ENCODE data around the gene MFN2. TPM values are rescaled to one million over a fixed set of nuclear protein-coding genes. Genes with fewer than 3 reads are reported as not detected.

MFN2 gene
- total and polyA plus RNA-seq, 4 donors: 17.2 to 87.8 (median 43.2) TPM

- no peak for DNase-seq (ENCODE audit: low spot score)
- Histone ChIP-seq H3K4me1 (ENCODE audit: control insufficient read depth in 4 of 4, insufficient read depth in 4 of 4, low read length in 3 of 4) (peaks cover 0 to 4% (median 1%) of the 10 kb centered on the region in 4 donors), H3K27ac (ENCODE audit: low read depth in 1 of 2, low read length in 2 of 2) (no peak overlapping the region), H3K36me3 (ENCODE audit: control insufficient read depth in 4 of 4, insufficient read depth in 3 of 4, low read depth in 1 of 4, low read length in 3 of 4) (no peaks in the 10 kb centered on the region), H3K9ac (ENCODE audit: low read depth in 1 of 2, low read length in 2 of 2) (no peak overlapping the region), H3K27me3 (ENCODE audit: control insufficient read depth in 4 of 4, insufficient read depth in 4 of 4, low read length in 3 of 4) (no peaks in the 10 kb centered on the region), H3K4me3 (ENCODE audit: low read depth in 1 of 3, low read length in 3 of 3) (no peak overlapping the region), H3K9me3 (ENCODE audit: control insufficient read depth in 4 of 4, low read length in 3 of 4) (no peaks in the 10 kb centered on the region)
- no peak for TF ChIP-seq FOXA2 (IDR thresholded peaks at IDR 0.05)
- no peak for TF ChIP-seq CTCF (IDR thresholded peaks at IDR 0.05; ENCODE audit: low read depth, low read length, missing input control)
- no peak for TF ChIP-seq RAD21 (IDR thresholded peaks at IDR 0.05)
- TF ChIP-seq RXRA (IDR thresholded peaks at IDR 0.05): no peak
- TF ChIP-seq EGR1 (IDR thresholded peaks at IDR 0.05; ENCODE audit: low read depth in 2 of 2): no peak
- no peak for TF ChIP-seq MAX (IDR thresholded peaks at IDR 0.05)
- TF ChIP-seq JUND (IDR thresholded peaks at IDR 0.05): no peak
- TF ChIP-seq HNF4G (IDR thresholded peaks at IDR 0.05): no peak
- no peak for TF ChIP-seq GABPA (IDR thresholded peaks at IDR 0.05 in 1 of 2, conservative IDR thresholded peaks at IDR 0.05 in 1 of 2)
- TF ChIP-seq TAF1 (conservative IDR thresholded peaks at IDR 0.05): no peak
- TF ChIP-seq, protein P1, sequence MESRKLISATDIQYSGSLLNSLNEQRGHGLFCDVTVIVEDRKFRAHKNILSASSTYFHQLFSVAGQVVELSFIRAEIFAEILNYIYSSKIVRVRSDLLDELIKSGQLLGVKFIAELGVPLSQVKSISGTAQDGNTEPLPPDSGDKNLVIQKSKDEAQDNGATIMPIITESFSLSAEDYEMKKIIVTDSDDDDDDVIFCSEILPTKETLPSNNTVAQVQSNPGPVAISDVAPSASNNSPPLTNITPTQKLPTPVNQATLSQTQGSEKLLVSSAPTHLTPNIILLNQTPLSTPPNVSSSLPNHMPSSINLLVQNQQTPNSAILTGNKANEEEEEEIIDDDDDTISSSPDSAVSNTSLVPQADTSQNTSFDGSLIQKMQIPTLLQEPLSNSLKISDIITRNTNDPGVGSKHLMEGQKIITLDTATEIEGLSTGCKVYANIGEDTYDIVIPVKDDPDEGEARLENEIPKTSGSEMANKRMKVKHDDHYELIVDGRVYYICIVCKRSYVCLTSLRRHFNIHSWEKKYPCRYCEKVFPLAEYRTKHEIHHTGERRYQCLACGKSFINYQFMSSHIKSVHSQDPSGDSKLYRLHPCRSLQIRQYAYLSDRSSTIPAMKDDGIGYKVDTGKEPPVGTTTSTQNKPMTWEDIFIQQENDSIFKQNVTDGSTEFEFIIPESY (IDR thresholded peaks at IDR 0.05): no peak
- TF ChIP-seq ATF3 (IDR thresholded peaks at IDR 0.05): no peak
- TF ChIP-seq, protein P2, sequence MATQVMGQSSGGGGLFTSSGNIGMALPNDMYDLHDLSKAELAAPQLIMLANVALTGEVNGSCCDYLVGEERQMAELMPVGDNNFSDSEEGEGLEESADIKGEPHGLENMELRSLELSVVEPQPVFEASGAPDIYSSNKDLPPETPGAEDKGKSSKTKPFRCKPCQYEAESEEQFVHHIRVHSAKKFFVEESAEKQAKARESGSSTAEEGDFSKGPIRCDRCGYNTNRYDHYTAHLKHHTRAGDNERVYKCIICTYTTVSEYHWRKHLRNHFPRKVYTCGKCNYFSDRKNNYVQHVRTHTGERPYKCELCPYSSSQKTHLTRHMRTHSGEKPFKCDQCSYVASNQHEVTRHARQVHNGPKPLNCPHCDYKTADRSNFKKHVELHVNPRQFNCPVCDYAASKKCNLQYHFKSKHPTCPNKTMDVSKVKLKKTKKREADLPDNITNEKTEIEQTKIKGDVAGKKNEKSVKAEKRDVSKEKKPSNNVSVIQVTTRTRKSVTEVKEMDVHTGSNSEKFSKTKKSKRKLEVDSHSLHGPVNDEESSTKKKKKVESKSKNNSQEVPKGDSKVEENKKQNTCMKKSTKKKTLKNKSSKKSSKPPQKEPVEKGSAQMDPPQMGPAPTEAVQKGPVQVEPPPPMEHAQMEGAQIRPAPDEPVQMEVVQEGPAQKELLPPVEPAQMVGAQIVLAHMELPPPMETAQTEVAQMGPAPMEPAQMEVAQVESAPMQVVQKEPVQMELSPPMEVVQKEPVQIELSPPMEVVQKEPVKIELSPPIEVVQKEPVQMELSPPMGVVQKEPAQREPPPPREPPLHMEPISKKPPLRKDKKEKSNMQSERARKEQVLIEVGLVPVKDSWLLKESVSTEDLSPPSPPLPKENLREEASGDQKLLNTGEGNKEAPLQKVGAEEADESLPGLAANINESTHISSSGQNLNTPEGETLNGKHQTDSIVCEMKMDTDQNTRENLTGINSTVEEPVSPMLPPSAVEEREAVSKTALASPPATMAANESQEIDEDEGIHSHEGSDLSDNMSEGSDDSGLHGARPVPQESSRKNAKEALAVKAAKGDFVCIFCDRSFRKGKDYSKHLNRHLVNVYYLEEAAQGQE (IDR thresholded peaks at IDR 0.05): no peak
- TF ChIP-seq YY1 (IDR thresholded peaks at IDR 0.05): no peak
- TF ChIP-seq FOXA1 (IDR thresholded peaks at IDR 0.05): no peak
- no peak for TF ChIP-seq NR2F2 (IDR thresholded peaks at IDR 0.05)
- no peak for TF ChIP-seq SP1 (IDR thresholded peaks at IDR 0.05)
- 82% methylated on average over 17 of the region's 17 CpGs for WGBS
Observed at GRCh38 chr1:12038356-12039163, 58.3 kb downstream of the MFN2 start.

Measured in liver (tissue), 9 donors.